Brain microvascular endothelial cell (primary cell): Measurements from ENCODE around the gene CCDC174.

Experiments used
- DNase-seq: peaks from one replicate; pipeline ENCODE4 v3.0.0-alpha.2; 2020
- H3K27ac ChIP-seq: fragments of 250-450 bp; sonication (Bioruptor Pico); 2 replicates; pipeline ENCODE4 v1.5.1; 2020; ENCODE audit warnings: mild to moderate bottlenecking, moderate library complexity
- H3K27me3 ChIP-seq: fragments of 250-450 bp; sonication (Bioruptor Pico); replicated peaks from 2 replicates; pipeline ENCODE4 v1.5.1; 2020; ENCODE audit warnings: mild to moderate bottlenecking
- H3K36me3 ChIP-seq: fragments of 250-450 bp; sonication (Bioruptor Pico); replicated peaks from 2 replicates; pipeline ENCODE4 v1.5.1; 2020; ENCODE audit warnings: mild to moderate bottlenecking
- H3K4me3 ChIP-seq: 2 replicates; pipeline ENCODE4 v1.5.1; 2011; ENCODE audit warnings: low read depth, mild to moderate bottlenecking, control low read depth, low read length, moderate library complexity
- CTCF ChIP-seq: IDR thresholded peaks from 2 replicates; pipeline ENCODE4 v1.5.1; 2011; ENCODE audit warnings: low read depth, mild to moderate bottlenecking, moderate library complexity, low read length, control low read depth, inconsistent platforms; ENCODE audit errors: missing control alignments
- in situ Hi-C: cut with HindIII; loops from 2 replicates; pipeline ENCODE4 v1.10.0; 2017; ENCODE audit warnings: low sequenced_read_pairs, low pct_ligation_motif_present

The CCDC174 gene

DNA sequence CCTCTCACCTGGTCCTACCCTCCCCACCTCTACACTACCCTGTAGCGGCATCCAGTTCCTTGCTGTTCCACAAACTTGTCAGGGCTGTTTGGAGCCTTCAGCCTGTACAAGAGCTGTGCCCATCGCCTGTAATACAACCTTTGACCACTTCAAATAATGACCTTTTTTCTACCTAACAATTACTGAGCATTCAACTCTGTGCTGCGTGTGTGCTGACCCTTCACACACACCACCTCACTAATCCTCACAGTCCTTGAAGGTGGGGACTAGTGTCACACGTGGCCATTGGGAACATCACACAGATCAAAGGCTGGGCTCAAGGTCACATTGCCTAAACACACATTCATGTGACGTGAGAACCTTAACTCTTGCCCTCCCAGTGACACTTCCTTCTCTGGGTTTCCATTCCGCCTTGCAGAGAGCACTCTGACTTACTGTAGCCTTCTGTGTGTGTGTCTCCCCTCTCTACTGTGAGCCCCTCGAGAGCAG is 26.5 kb downstream of the CCDC174 start:
- in situ Hi-C loops = no loop called here
- DNase-seq = no peak
- H3K27me3 ChIP-seq = no peaks in the 10 kb centered on the region
- H3K4me3 ChIP-seq = no peak overlapping the region
- no peak overlapping the region for H3K27ac ChIP-seq
- no peaks in the 10 kb centered on the region for H3K36me3 ChIP-seq
- TF ChIP-seq CTCF = no peak

DNA sequence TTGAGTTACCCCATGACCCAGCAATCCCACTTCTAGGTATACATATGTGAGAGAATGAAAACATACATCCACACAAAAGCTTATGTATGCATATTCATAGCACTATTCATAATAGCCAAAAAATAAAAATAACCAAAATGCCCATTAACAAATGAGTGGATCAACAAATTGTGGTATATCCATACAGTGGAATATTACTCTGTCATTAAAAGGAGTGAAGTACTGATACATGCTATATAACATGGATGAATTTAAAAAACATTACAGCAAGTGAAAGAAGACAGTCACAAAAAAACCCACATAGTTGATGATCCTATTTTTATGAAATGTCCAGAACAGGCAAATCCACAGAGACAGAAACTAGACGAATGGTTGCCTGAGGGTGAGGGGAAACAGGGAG is 28.6 kb downstream of the CCDC174 start:
- DNase-seq = no peak
- no peak overlapping the region for H3K27ac ChIP-seq
- no peak overlapping the region for H3K4me3 ChIP-seq
- TF ChIP-seq CTCF = no peak
- in situ Hi-C loops = no loop called here
- no peaks in the 10 kb centered on the region for H3K36me3 ChIP-seq
- H3K27me3 ChIP-seq = no peaks in the 10 kb centered on the region

DNA sequence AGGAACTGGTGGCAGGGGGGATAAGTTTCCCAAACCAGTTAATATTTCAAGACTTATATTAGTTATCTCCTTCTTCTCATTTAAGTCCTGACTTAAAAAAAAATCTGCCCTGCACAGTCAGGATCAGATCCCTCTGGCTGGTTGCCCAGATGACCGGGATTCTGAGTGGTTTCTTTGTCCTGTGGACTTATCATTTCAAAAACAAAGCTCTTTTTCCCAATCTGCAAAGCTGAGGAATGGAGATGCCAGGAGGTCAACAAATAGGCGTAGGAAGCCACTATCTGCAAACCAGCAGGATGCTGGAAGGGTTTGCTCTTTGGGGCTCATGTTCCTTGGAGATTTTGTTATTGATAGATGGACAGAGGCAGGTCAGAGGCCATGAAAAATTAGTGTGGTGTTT is 29.2 kb downstream of the CCDC174 start:
- peak; percentile 63 for DNase-seq
- H3K4me3 ChIP-seq = no peak overlapping the region
- TF ChIP-seq CTCF = no peak

GRCh38 chr3:14684447-14684846 is 32.9 kb downstream of the CCDC174 start:
- TF ChIP-seq CTCF = no peak
- Histone ChIP-seq H3K27me3 (peaks cover 3% of the 10 kb centered on the region), H3K36me3 (no peaks in the 10 kb centered on the region), H3K4me3 (no peak overlapping the region), H3K27ac (no peak overlapping the region)
- in situ Hi-C loops = no loop called here
- DNase-seq = no peak

More for the DNA sequence above, 29.2 kb downstream of the CCDC174 start:
- Histone ChIP-seq H3K36me3 (no peaks in the 10 kb centered on the region), H3K27ac (no peak overlapping the region), H3K27me3 (no peaks in the 10 kb centered on the region)
- in situ Hi-C loops = no loop called here

- in situ Hi-C loops = no loop called here
Observed at GRCh38 chr3:14685179-14685578, 33.6 kb downstream of the CCDC174 start.

More at GRCh38 chr3:14685179-14685578, 33.6 kb downstream of the CCDC174 start:
- peaks cover 3% of the 10 kb centered on the region for H3K27me3 ChIP-seq
- no peaks in the 10 kb centered on the region for H3K36me3 ChIP-seq
- no peak for DNase-seq
- H3K27ac ChIP-seq = no peak overlapping the region
- no peak for TF ChIP-seq CTCF
- no peak overlapping the region for H3K4me3 ChIP-seq
